NCI-H128 (cell line): ENCODE data around the gene AP2B1.
"Not testable (repeated sequence)": the region's sequence is repeated elsewhere in the genome, so short reads cannot be mapped to it uniquely, and the experiment has no call there.

Experiments
- DNase-seq: peaks from one replicate; lab custom pipeline; 2025; ENCODE audit not compliant: unreplicated experiment; lab: John Stamatoyannopoulos, UW

Gene AP2B1

GRCh38 chr17:35575759-35576158 is 11.4 kb upstream of the AP2B1 start:
- no peak for DNase-seq

- no peak for DNase-seq
These were observed 9.3 kb upstream of the AP2B1 start for GRCh38 chr17:35577830-35578196.

- peak; percentile 62 for DNase-seq
These were observed 8.8 kb upstream of the AP2B1 start, which contains the start of gene PEX12 for GRCh38 chr17:35578197-35578928. Gene PEX12, minus strand, starts transcription at chr17:35578571. Its CDS starts 550 bp downstream, at chr17:35578021.

- DNase-seq: no peak
These were observed 8.1 kb upstream of the AP2B1 start for GRCh38 chr17:35578929-35579432.

GRCh38 chr17:35584061-35584460 is 3.1 kb upstream of the AP2B1 start:
- no peak for DNase-seq

- no peak for DNase-seq
These were observed 501 bp upstream of the AP2B1 start for GRCh38 chr17:35586569-35587073.

DNA sequence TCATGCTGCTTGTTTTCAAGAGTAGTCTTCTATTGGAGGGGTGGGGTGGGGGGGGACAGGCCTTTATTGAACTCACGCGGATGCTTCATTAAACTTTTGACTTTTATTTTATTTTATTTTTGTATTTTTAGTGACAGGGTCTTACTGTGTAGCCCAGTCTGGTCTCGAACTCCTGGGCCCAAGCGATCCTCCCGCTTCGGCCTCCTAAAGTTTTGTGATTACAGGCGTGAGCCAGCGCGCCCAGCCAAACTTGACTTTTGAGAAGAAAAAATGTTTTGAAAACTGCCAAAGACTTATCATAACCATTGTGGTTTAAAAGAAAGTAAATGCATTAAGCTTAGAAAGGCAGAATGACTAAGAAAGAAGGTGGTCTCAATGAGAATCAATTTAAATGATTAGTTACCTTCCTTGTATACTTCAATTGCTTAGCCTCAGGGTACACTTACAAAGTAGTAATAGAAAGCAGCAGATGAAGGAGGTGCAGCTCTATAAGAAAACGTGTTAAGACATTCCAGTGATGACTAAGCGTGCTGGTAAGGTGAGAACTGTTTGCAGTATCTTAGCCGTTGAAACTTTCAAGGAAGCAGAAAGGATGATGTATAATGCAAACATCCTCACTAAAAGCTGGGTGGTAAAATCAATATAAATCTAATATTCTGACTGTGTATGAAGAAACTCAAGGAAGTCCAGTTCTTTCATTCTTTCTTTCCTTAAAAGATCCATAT is 1.2 kb downstream of the AP2B1 start:
- DNase-seq: no peak

DNA sequence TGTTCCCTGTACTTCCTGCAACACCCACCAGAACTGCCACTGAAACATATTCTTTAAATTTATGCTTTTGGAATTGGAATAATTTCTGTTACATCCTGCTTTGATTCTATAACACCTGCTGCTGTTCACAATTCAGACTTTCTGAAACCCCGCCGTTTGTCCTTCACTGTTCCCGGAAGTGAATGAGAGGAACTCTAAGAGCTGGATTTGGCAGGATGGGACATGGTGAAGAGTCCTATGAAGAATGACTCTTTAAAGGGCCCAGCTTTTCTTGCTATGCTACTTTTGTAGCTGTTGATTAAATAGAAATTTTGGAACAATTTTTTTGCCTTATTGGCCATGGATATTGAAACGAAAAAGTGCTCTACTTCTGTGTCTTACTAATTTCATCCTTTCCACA is 8.9 kb downstream of the AP2B1 start:
- DNase-seq: no peak

GRCh38 chr17:35596530-35597233 is 9.6 kb downstream of the AP2B1 start:
- no peak for DNase-seq

DNA sequence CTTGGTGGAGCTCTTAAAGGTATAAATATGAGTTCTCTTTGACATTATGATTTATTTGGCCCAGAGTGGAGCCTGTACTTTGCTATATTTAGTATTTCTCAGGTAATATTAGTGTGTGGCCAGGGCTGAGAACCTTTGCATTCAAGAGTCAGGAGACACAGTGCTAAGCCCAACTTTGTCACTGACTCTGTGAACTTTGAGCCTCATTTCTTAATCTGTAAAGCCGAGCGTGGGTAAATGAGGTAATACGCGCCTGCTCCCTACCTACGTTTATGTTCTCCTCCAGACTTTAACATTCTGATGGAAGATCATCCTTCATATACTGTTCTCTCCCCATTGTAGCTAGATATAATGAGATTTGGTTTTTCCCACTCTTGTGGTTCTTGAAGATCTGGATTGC is 10.5 kb downstream of the AP2B1 start:
- no peak for DNase-seq

GRCh38 chr17:35603674-35604073 is 16.6 kb downstream of the AP2B1 start:
- no peak for DNase-seq

- no peak for DNase-seq
These were observed 18.6 kb downstream of the AP2B1 start for GRCh38 chr17:35605678-35606077.

- no peak for DNase-seq
These were observed 20.2 kb downstream of the AP2B1 start for GRCh38 chr17:35607239-35607847.

- no peak for DNase-seq
These were observed 22.7 kb downstream of the AP2B1 start for GRCh38 chr17:35609831-35610230.

- DNase-seq: not testable (repeated sequence)
These were observed 23.6 kb downstream of the AP2B1 start for GRCh38 chr17:35610746-35611145.

DNA sequence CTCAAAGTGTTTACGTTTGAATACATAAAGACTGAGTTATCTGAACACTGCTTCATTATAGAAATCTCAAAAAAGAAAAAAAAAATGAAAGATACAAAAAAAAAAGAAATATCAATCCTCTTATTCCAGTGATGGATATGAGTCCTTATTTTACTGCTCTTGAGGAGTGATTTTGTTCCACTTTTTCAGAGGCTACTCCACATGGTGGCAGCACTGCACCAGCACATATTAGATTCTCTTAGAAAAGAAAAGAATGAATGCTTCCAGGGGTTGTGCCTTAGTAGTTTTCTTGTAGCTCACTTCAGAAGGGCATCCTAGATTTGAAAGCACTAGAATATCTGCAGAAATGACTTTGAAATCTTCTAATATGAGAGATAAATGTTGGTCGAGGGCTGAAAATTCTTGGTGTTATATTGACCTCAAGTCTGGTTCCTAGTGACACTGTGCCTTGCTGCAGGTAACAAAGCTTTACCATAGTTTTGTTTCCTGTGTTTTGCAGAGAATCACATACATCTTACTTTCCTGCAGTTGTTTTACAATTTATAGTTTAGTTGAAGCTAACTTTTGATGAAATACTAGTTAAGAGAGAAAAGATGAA is 25.9 kb downstream of the AP2B1 start:
- DNase-seq: no peak

GRCh38 chr17:35614810-35615209 is 27.7 kb downstream of the AP2B1 start:
- DNase-seq: no peak

DNA sequence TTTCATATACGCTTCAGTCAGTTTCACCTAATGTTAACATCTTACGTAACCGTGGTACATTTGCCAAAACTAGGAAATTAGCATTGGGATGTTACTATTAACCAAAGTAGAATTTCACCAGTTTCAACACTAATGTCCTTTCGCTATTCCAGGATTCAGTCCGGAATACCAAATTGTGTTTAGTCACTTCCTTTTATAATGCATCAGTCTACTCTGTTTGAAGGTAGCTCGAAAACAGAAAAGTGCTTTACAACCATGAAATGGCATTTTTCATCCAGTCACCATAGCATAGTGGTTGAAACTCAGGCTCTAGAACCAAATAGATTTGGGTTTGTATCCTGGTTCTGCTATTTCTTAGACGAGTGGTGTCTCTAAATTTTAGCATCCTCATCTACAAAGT is 29.4 kb downstream of the AP2B1 start:
- no peak for DNase-seq

GRCh38 chr17:35617505-35617904 is 30.4 kb downstream of the AP2B1 start:
- DNase-seq: no peak

DNA sequence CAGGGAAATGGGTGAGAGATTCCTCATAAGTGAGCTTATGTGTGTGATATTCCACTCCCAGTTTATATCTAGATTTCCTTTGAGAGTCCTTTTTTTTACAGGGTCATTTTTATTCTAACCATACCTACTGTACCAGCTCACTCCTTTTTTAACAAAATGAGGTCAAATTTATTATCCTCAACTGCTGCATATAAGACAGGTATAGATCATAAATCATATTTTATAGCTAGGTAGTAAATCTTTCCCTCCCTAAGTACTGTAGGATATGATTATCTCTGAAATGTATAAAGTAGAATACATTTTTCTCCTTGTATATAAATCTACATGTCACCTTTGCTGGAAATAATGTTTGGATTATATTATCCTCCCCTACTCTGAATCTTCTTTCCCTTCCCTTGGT is 31.5 kb downstream of the AP2B1 start:
- no peak for DNase-seq

- no peak for DNase-seq
These were observed 34.6 kb downstream of the AP2B1 start for GRCh38 chr17:35621768-35622167.
